ENCODE measurements around the gene IFITM1. TPM values are rescaled to one million over a fixed set of nuclear protein-coding genes. Genes with fewer than 3 reads are reported as not detected.

IFITM1 gene
- total and polyA plus RNA-seq, 9 of the 15 experiments (the other 6 are each of a cell fraction or from before 2014, with no cell fraction given) = 691 to 5,579 (median 974) TPM

DNA sequence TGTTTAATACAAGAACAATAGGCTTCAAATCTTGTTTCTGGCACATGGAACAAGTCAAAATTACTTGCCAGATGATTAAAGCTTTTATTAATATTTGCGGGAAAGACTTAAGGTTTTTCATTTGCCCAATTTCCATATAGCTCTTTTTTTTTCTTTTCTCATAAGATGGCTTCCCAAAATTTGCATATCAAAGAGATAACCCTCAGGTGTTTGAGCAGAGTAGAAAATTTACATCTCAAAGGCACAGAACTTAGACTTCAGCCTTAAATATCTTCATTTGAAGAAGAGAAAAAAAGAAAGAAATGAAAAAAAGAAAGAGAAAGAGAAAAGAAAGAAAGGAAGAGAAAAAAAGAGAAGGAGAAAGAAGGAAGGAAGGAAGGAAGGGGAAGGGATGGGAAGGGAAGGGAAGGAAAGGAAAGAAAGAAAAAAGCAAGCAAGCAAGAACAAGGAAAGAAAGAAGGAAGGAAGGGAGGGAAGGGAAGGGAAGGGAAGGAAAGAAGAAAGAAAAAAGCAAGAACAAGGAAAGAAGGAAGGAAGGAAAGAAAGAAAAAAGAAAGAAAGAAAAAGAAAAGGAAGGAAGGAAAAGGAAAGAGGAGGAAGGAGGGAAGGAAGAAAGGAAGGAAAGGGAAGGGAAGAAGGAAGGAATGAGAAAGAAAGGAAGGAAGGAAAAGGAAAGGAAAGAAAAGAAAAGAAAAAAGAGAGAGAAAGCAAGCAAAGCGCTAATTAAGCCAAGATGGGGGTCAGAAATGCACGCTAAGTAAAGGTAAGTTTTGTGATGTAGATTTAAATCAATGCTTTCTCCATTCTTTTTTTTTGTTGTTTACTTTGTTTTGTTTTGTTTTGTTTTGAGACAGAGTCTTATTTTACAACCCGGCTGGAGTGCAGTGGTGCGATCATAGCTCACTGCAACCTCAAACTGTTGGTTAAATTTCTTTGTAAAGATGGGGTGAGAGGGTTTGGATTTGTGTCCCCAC lies 27.0 kb downstream of the IFITM1 start (continued):
- peak; percentile 21; the same call in 1 of the 2 replicates for TF ChIP-seq MTA2 (IDR thresholded peaks at IDR 0.05; ENCODE audit: low read depth)
- no peak for TF ChIP-seq MEF2A (IDR thresholded peaks at IDR 0.05; ENCODE audit: control insufficient read depth, low read depth, low read length)
- TF ChIP-seq ZNF444 (CRISPR knock-in tag; IDR thresholded peaks at IDR 0.05) = no peak
- TF ChIP-seq, protein P1, sequence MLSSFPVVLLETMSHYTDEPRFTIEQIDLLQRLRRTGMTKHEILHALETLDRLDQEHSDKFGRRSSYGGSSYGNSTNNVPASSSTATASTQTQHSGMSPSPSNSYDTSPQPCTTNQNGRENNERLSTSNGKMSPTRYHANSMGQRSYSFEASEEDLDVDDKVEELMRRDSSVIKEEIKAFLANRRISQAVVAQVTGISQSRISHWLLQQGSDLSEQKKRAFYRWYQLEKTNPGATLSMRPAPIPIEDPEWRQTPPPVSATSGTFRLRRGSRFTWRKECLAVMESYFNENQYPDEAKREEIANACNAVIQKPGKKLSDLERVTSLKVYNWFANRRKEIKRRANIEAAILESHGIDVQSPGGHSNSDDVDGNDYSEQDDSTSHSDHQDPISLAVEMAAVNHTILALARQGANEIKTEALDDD (IDR thresholded peaks at IDR 0.05) = no peak
- TF ChIP-seq CHD4 (IDR thresholded peaks at IDR 0.05; ENCODE audit: insufficient read depth, insufficient replicate concordance, low read depth, low read length, poor library complexity, severe bottlenecking) = no peak
- TF ChIP-seq ZNF77 (CRISPR knock-in tag; IDR thresholded peaks at IDR 0.05) = no peak
- TF ChIP-seq KAT2B (IDR thresholded peaks at IDR 0.05; ENCODE audit: low read depth, low read length) = no peak
- no peak for TF ChIP-seq PRMT5 (CRISPR knock-in tag; IDR thresholded peaks at IDR 0.05)
- TF ChIP-seq, protein P2, sequence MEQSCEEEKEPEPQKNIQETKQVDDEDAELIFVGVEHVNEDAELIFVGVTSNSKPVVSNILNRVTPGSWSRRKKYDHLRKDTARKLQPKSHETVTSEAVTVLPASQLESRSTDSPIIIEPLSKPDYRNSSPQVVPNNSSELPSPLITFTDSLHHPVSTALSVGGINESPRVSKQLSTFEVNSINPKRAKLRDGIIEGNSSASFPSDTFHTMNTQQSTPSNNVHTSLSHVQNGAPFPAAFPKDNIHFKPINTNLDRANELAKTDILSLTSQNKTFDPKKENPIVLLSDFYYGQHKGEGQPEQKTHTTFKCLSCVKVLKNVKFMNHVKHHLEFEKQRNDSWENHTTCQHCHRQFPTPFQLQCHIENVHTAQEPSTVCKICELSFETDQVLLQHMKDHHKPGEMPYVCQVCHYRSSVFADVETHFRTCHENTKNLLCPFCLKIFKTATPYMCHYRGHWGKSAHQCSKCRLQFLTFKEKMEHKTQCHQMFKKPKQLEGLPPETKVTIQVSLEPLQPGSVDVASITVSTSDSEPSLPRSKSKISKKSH (CRISPR knock-in tag; IDR thresholded peaks at IDR 0.05) = no peak
- TF ChIP-seq FOXA1 (IDR thresholded peaks at IDR 0.05; ENCODE audit: borderline replicate concordance) = no peak
- TF ChIP-seq, protein P3, sequence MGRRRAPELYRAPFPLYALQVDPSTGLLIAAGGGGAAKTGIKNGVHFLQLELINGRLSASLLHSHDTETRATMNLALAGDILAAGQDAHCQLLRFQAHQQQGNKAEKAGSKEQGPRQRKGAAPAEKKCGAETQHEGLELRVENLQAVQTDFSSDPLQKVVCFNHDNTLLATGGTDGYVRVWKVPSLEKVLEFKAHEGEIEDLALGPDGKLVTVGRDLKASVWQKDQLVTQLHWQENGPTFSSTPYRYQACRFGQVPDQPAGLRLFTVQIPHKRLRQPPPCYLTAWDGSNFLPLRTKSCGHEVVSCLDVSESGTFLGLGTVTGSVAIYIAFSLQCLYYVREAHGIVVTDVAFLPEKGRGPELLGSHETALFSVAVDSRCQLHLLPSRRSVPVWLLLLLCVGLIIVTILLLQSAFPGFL (CRISPR knock-in tag; IDR thresholded peaks at IDR 0.05) = no peak
- TF ChIP-seq HIVEP1 (CRISPR knock-in tag; IDR thresholded peaks at IDR 0.05) = no peak
- no peak for TF ChIP-seq ESRRA (IDR thresholded peaks at IDR 0.05; ENCODE audit: borderline replicate concordance, low read depth)
- TF ChIP-seq, protein P4, sequence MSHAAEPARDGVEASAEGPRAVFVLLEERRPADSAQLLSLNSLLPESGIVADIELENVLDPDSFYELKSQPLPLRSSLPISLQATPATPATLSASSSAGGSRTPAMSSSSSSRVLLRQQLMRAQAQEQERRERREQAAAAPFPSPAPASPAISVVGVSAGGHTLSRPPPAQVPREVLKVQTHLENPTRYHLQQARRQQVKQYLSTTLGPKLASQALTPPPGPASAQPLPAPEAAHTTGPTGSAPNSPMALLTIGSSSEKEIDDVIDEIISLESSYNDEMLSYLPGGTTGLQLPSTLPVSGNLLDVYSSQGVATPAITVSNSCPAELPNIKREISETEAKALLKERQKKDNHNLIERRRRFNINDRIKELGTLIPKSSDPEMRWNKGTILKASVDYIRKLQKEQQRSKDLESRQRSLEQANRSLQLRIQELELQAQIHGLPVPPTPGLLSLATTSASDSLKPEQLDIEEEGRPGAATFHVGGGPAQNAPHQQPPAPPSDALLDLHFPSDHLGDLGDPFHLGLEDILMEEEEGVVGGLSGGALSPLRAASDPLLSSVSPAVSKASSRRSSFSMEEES (CRISPR knock-in tag; IDR thresholded peaks at IDR 0.05) = no peak
- no peak for TF ChIP-seq MCM2 (IDR thresholded peaks at IDR 0.05; ENCODE audit: low read depth)
- TF ChIP-seq PHB (CRISPR knock-in tag; IDR thresholded peaks at IDR 0.05) = no peak
- no peak for TF ChIP-seq POLR3G (IDR thresholded peaks at IDR 0.05; ENCODE audit: extremely low read depth, insufficient read length, insufficient replicate concordance)
- TF ChIP-seq EP400 (IDR thresholded peaks at IDR 0.05) = peak; percentile 20; the same call in 1 of the 2 replicates
- TF ChIP-seq, protein P5, sequence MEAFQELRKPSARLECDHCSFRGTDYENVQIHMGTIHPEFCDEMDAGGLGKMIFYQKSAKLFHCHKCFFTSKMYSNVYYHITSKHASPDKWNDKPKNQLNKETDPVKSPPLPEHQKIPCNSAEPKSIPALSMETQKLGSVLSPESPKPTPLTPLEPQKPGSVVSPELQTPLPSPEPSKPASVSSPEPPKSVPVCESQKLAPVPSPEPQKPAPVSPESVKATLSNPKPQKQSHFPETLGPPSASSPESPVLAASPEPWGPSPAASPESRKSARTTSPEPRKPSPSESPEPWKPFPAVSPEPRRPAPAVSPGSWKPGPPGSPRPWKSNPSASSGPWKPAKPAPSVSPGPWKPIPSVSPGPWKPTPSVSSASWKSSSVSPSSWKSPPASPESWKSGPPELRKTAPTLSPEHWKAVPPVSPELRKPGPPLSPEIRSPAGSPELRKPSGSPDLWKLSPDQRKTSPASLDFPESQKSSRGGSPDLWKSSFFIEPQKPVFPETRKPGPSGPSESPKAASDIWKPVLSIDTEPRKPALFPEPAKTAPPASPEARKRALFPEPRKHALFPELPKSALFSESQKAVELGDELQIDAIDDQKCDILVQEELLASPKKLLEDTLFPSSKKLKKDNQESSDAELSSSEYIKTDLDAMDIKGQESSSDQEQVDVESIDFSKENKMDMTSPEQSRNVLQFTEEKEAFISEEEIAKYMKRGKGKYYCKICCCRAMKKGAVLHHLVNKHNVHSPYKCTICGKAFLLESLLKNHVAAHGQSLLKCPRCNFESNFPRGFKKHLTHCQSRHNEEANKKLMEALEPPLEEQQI (IDR thresholded peaks at IDR 0.05) = peak; percentile 89
- no peak for TF ChIP-seq RCOR1 (IDR thresholded peaks at IDR 0.05; ENCODE audit: borderline replicate concordance in 1 of 2, low read depth in 2 of 2, low read length in 2 of 2)

All from K562 (cell line).